ENCODE results near the gene MID1. TPM values are rescaled to one million over a fixed set of nuclear protein-coding genes. Genes with fewer than 3 reads are reported as not detected.

Gene MID1
- total and polyA plus RNA-seq, 9 of the 15 experiments (the other 6 are each of a cell fraction or from before 2014, with no cell fraction given) = 0.07 to 0.54 (median 0.33) TPM

GRCh38 chrX:10471418-10471817 is 149.0 kb downstream of the MID1 start:
- H3K36me3 ChIP-seq (ENCODE audit: control insufficient read depth, insufficient read depth, low read length) = no peaks in the 10 kb centered on the region
- no peaks in the 10 kb centered on the region for H3K4me1 ChIP-seq (replicated peaks in 1 of 2; ENCODE audit: control insufficient read depth in 2 of 2, insufficient read depth in 2 of 2, low read length in 2 of 2)
- H3K9me1 ChIP-seq (ENCODE audit: control insufficient read depth, insufficient read depth, low read length) = no peaks in the 10 kb centered on the region
- ATAC-seq (no peak), DNase-seq (ENCODE audit: extremely low read depth in 1 of 4, low spot score in 3 of 4) (no peak), FAIRE-seq (no peak)
- no peaks in the 10 kb centered on the region for H3K27me3 ChIP-seq (ENCODE audit: control insufficient read depth in 2 of 2, insufficient read depth in 2 of 2, low read length in 2 of 2)
- no peak overlapping the region for H2AFZ ChIP-seq (ENCODE audit: low read depth, low read length)
- ChIA-PET POLR2A (no interaction called here), CTCF (ENCODE audit: low intra/inter-chr PET ratio) (no interaction called here)
- no peaks in the 10 kb centered on the region for H3K79me2 ChIP-seq (ENCODE audit: control insufficient read depth, insufficient read depth, low read length)
- intact Hi-C loops (cut with micrococcal nuclease) (no loop called here), in situ Hi-C loops (cut with MboI) (no loop called here)
- H3K27ac ChIP-seq (ENCODE audit: extremely low read depth, low read depth, low read length) = no peak overlapping the region
- TF ChIP-seq NCOA1 (IDR thresholded peaks at IDR 0.05; ENCODE audit: low read depth) (no peak), C11orf30 (IDR thresholded peaks at IDR 0.05; ENCODE audit: low read depth) (no peak), NR4A1 (CRISPR knock-in tag; IDR thresholded peaks at IDR 0.05) (no peak), NR4A1 (tag; IDR thresholded peaks at IDR 0.05) (no peak), TOE1 (IDR thresholded peaks at IDR 0.05; ENCODE audit: borderline replicate concordance) (no peak), TOE1 (CRISPR knock-in tag; IDR thresholded peaks at IDR 0.05; ENCODE audit: borderline replicate concordance, low read depth) (no peak), DNMT1 (IDR thresholded peaks at IDR 0.05) (no peak), SP1 (CRISPR knock-in tag; IDR thresholded peaks at IDR 0.05) (no peak), TSHZ1 (CRISPR knock-in tag; IDR thresholded peaks at IDR 0.05) (no peak), SRSF9 (IDR thresholded peaks at IDR 0.05; ENCODE audit: borderline replicate concordance, low read depth, low read length) (no peak), ZNF444 (CRISPR knock-in tag; IDR thresholded peaks at IDR 0.05) (no peak), TEAD1 (CRISPR knock-in tag; IDR thresholded peaks at IDR 0.05) (no peak), ZNF507 (tag; conservative IDR thresholded peaks at IDR 0.05) (no peak), SRSF1 (IDR thresholded peaks at IDR 0.05; ENCODE audit: low read depth, low read length) (no peak), L3MBTL2 (IDR thresholded peaks at IDR 0.05) (no peak)
- TF ChIP-seq, protein P1, sequence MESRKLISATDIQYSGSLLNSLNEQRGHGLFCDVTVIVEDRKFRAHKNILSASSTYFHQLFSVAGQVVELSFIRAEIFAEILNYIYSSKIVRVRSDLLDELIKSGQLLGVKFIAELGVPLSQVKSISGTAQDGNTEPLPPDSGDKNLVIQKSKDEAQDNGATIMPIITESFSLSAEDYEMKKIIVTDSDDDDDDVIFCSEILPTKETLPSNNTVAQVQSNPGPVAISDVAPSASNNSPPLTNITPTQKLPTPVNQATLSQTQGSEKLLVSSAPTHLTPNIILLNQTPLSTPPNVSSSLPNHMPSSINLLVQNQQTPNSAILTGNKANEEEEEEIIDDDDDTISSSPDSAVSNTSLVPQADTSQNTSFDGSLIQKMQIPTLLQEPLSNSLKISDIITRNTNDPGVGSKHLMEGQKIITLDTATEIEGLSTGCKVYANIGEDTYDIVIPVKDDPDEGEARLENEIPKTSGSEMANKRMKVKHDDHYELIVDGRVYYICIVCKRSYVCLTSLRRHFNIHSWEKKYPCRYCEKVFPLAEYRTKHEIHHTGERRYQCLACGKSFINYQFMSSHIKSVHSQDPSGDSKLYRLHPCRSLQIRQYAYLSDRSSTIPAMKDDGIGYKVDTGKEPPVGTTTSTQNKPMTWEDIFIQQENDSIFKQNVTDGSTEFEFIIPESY (CRISPR knock-in tag; IDR thresholded peaks at IDR 0.05) = no peak
- no peak overlapping the region for H3K9ac ChIP-seq (ENCODE audit: insufficient read depth in 1 of 2, low read depth in 2 of 2, low read length in 2 of 2)
- no peaks in the 10 kb centered on the region for H3K9me3 ChIP-seq (replicated peaks; ENCODE audit: control insufficient read depth, insufficient read depth, low read depth, low read length)
- no peak overlapping the region for H3K4me2 ChIP-seq (ENCODE audit: insufficient read depth, low read length)
- BruUV-seq (replicated peaks) = no TSS peak
- H4K20me1 ChIP-seq (replicated peaks; ENCODE audit: control insufficient read depth, insufficient read depth, low read length) = no peaks in the 10 kb centered on the region
- H3K4me3 ChIP-seq = no peak overlapping the region
- WGBS (ENCODE audit: insufficient coverage, low coverage, missing lambda C conversion rate) = 0% methylated on average over 3 of the region's 3 CpGs
